Sigmoid colon (tissue), 7 donors: ENCODE data around the gene MAPK1IP1L. TPM values are rescaled to one million over a fixed set of nuclear protein-coding genes. Genes with fewer than 3 reads are reported as not detected.

Experiments used
- DNase-seq: peaks from one replicate; pipeline ENCODE4 v3.0.0-alpha.2; 2019
- H3K27ac ChIP-seq, 4 donors: fragments of 200-600 bp; sonication (generic); one replicate each; pipeline ENCODE4 v1.5.1; 2016 to 2019; ENCODE audit warnings: mild to moderate bottlenecking in 1 of 4
- H3K27me3 ChIP-seq, 3 donors: fragments of 200-600 bp; sonication (generic); one replicate each; pipeline ENCODE4 v1.5.1; 2019; ENCODE audit warnings: mild to moderate bottlenecking in 1 of 3
- H3K36me3 ChIP-seq, 4 donors: fragments of 200-600 bp; sonication (generic); one replicate each; pipeline ENCODE4 v1.5.1; 2016 to 2019
- H3K4me1 ChIP-seq, 4 donors: fragments of 200-600 bp; sonication (generic); one replicate each; pipeline ENCODE4 v1.5.1; 2017 to 2019
- H3K4me3 ChIP-seq, 4 donors: fragments of 200-600 bp; sonication (generic); one replicate each; pipeline ENCODE4 v1.5.1; 2017 to 2019; ENCODE audit warnings: mild to moderate bottlenecking in 2 of 4, moderate library complexity in 1 of 4
- H3K9me3 ChIP-seq, 4 donors: fragments of 200-600 bp in 3 of 4; sonication (generic) in 3 of 4; one replicate each; pipeline versions ENCODE4 v1.5.1 to v1.6.1; 2013 to 2019
- EP300 ChIP-seq, 4 donors: sonication (generic); formaldehyde crosslinking; IDR thresholded peaks; one replicate each; pipeline ENCODE4 v1.6.1; 2017; ENCODE audit warnings: antibody characterized with exemption in 4 of 4
- POLR2A ChIP-seq, 2 donors: fragments of 450-650 bp; IDR thresholded peaks; one replicate each; pipeline ENCODE4 v1.6.1; 2016; ENCODE audit warnings: antibody characterized with exemption in 2 of 2, mild to moderate bottlenecking in 2 of 2, moderate library complexity in 2 of 2
- POLR2AphosphoS5 ChIP-seq, 4 donors: sonication (generic); formaldehyde crosslinking; IDR thresholded peaks; one replicate each; pipeline ENCODE4 v1.6.1; 2017; ENCODE audit warnings: antibody characterized with exemption in 4 of 4
- WGBS, 2 donors: extraction: QIAGEN DNeasy Blood & Tissue Kit; methylation state at CpG; one replicate each; pipeline ENCODE4 v1.1.7; 2013; 5-methylcytosine and 5-hydroxymethylcytosine counted together
- intact Hi-C: fragments of 100-400 bp; cut with DNase I; formaldehyde crosslinking; loops from one replicate; pipeline ENCODE4 v1.15.1; 2023
- polyA plus RNA-seq, 3 donors: library from polyadenylated mRNA; stranded (reverse); fragments of 200-250 nt; gene quantifications; one replicate each; pipeline ENCODE4 v1.2.3, GENCODE V29; 2013
- total RNA-seq, 4 donors: library from RNA; depleted of rRNA; stranded (reverse); fragments of >200 nt; gene quantifications; one replicate each; pipeline ENCODE4 v1.1.0, GENCODE V29; 2016
- TF ChIP-seq, protein P1 (sequence below), 4 experiments: fragments of 450-650 bp in 3 of 4; fragments of 200-600 bp in 1 of 4; IDR thresholded peaks; one replicate each; pipeline ENCODE4 v1.5.1; 2016 to 2019; ENCODE audit warnings: antibody characterized with exemption in 4 of 4, mild to moderate bottlenecking in 3 of 4, moderate library complexity in 2 of 4
- donor health status: healthy with polysubstance abuse.
- donor health status: Bipolar disorder and iron deficiency.
- donor health status: healthy.

MAPK1IP1L gene
- total and polyA plus RNA-seq, 7 donors, result 25.2 to 67.1 (median 40.5) TPM

DNA sequence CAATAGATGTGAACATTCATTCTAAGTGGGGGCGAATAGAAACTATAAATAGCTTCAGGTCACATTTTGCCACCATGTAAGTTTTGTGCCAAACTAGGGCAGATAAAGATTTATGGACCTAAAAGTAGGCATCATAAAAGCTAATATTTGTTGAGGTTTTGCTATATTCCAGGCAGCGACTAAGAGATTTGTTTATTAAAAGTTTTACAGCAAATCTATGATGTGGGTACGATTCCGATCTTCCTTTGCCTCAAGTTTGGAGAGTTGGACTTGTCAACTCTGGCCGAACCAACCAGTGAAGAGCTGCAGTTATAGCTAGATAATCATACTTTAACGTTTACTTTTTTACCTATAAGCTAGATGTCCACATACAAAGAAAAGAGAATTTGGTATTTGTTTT is 1.6 kb downstream of the MAPK1IP1L start:
- H3K36me3 ChIP-seq, result peaks cover 0 to 9% (median 0%) of the 10 kb centered on the region in 4 donors
- no peaks in the 10 kb centered on the region for H3K9me3 ChIP-seq
- H3K27me3 ChIP-seq, result no peaks in the 10 kb centered on the region
- peaks cover 0 to 40% (median 22%) of the 10 kb centered on the region in 4 donors for H3K4me1 ChIP-seq
- TF ChIP-seq EP300 (IDR thresholded peaks at IDR 0.05) (no peak), POLR2A (IDR thresholded peaks at IDR 0.05) (no peak), POLR2AphosphoS5 (IDR thresholded peaks at IDR 0.05) (no peak)
- TF ChIP-seq, protein P1, sequence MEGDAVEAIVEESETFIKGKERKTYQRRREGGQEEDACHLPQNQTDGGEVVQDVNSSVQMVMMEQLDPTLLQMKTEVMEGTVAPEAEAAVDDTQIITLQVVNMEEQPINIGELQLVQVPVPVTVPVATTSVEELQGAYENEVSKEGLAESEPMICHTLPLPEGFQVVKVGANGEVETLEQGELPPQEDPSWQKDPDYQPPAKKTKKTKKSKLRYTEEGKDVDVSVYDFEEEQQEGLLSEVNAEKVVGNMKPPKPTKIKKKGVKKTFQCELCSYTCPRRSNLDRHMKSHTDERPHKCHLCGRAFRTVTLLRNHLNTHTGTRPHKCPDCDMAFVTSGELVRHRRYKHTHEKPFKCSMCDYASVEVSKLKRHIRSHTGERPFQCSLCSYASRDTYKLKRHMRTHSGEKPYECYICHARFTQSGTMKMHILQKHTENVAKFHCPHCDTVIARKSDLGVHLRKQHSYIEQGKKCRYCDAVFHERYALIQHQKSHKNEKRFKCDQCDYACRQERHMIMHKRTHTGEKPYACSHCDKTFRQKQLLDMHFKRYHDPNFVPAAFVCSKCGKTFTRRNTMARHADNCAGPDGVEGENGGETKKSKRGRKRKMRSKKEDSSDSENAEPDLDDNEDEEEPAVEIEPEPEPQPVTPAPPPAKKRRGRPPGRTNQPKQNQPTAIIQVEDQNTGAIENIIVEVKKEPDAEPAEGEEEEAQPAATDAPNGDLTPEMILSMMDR (IDR thresholded peaks at IDR 0.05), result no peak
- H3K4me3 ChIP-seq, result peak overlapping the region in 2 of 4 donors; percentile 93 to 94
- DNase-seq, result no peak
- intact Hi-C loops, result no loop called here
- peak overlapping the region; percentile 97 to 100 (median 99) for H3K27ac ChIP-seq
- WGBS, 2 donors, result 36 to 63% methylated on average over 6 of the region's 6 CpGs

DNA sequence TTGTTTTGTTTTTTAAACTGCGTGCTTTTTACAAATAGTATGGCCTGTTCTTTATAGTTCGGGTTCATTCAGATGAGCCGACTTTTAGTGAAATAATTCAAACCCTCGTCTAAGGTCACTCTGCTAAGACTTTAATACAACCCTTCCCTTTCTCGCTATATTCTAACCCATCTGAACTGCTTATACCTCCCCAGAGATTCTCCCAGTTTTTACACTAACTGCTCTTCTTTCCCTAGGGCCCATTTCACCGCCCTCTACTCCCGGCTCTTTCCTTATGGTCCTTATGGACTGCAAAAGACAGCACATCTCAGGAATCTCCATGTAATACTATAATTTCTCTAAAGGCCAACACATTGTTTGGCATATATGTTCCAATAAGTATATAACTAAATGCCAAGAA is 2.1 kb downstream of the MAPK1IP1L start:
- H3K27ac ChIP-seq, result peak overlapping the region in 3 of 4 donors; percentile 99 to 100 (median 99)

DNA sequence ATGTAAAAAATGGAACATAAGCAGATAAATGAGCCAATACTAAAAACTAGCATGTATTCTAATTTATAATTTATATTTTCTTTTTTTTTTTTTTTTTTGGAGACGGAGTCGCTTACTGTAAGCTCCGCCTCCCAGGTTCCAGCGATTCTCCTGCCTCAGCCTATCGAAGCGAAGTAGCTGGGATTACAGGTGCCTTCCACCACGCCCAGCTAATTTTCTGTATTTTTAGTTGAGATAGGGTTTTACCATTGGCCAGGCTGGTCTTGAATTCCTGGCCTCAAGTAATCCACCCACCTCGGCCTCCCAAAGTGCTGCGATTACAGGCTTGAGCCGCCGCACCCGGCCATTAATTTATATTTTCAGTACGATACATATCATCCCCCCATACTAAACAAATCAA is 2.7 kb downstream of the MAPK1IP1L start:
- intact Hi-C loops, result no loop called here
- WGBS, 2 donors, result 98 to 99% methylated on average over 13 of the region's 13 CpGs
- no peak for DNase-seq
- H3K27ac ChIP-seq, result no peak overlapping the region
- no peak for TF ChIP-seq POLR2AphosphoS5 (IDR thresholded peaks at IDR 0.05)
- TF ChIP-seq, protein P1 (IDR thresholded peaks at IDR 0.05), result no peak
- no peak for TF ChIP-seq EP300 (IDR thresholded peaks at IDR 0.05)
- no peak for TF ChIP-seq POLR2A (IDR thresholded peaks at IDR 0.05)
- H3K9me3 ChIP-seq, result no peaks in the 10 kb centered on the region
- no peaks in the 10 kb centered on the region for H3K27me3 ChIP-seq
- H3K4me1 ChIP-seq, result peaks cover 0 to 40% (median 22%) of the 10 kb centered on the region in 4 donors
- no peak overlapping the region for H3K4me3 ChIP-seq
- peaks cover 0 to 16% (median 0%) of the 10 kb centered on the region in 4 donors for H3K36me3 ChIP-seq

More for the DNA sequence above, 2.1 kb downstream of the MAPK1IP1L start:
- Histone ChIP-seq H3K36me3 (peaks cover 0 to 14% (median 0%) of the 10 kb centered on the region in 4 donors), H3K4me3 (peak overlapping the region in 1 of 4 donors; percentile 93), H3K4me1 (peaks cover 0 to 40% (median 22%) of the 10 kb centered on the region in 4 donors), H3K9me3 (no peaks in the 10 kb centered on the region), H3K27me3 (no peaks in the 10 kb centered on the region)
- 88 to 89% methylated on average over 7 of the region's 7 CpGs for WGBS, 2 donors
- intact Hi-C loops, result no loop called here
- TF ChIP-seq POLR2AphosphoS5 (IDR thresholded peaks at IDR 0.05) (no peak), EP300 (IDR thresholded peaks at IDR 0.05) (no peak), POLR2A (IDR thresholded peaks at IDR 0.05) (no peak)
- TF ChIP-seq, protein P1 (IDR thresholded peaks at IDR 0.05), result no peak
- no peak for DNase-seq

DNA sequence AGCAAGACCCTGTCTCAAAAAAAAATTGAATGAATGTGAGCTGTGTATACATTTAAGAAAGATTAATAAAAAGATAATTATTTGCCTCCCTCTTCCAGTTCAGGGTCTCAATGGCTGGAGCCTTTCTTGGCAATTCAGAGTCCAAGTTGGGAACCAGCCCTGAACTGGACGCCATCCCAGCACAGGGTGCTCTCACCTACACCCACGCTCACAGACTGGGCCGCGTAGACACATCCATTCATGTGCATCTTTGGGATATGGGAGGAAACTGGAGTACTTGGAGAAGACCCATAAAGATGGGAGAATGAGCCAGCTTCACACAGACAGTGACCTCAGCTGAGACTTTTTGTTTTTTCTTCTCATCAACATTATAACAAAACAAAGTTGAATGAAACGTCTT is 6.5 kb downstream of the MAPK1IP1L start:
- no peak overlapping the region for H3K4me3 ChIP-seq
- intact Hi-C loops, result no loop called here
- 93 to 98% methylated on average over 5 of the region's 5 CpGs for WGBS, 2 donors
- peaks cover 0 to 44% (median 27%) of the 10 kb centered on the region in 4 donors for H3K4me1 ChIP-seq
- H3K27ac ChIP-seq, result no peak overlapping the region
- no peaks in the 10 kb centered on the region for H3K9me3 ChIP-seq
- TF ChIP-seq EP300 (IDR thresholded peaks at IDR 0.05), result no peak
- H3K27me3 ChIP-seq, result no peaks in the 10 kb centered on the region
- DNase-seq, result no peak
- peaks cover 2 to 22% (median 3%) of the 10 kb centered on the region in 4 donors for H3K36me3 ChIP-seq

DNA sequence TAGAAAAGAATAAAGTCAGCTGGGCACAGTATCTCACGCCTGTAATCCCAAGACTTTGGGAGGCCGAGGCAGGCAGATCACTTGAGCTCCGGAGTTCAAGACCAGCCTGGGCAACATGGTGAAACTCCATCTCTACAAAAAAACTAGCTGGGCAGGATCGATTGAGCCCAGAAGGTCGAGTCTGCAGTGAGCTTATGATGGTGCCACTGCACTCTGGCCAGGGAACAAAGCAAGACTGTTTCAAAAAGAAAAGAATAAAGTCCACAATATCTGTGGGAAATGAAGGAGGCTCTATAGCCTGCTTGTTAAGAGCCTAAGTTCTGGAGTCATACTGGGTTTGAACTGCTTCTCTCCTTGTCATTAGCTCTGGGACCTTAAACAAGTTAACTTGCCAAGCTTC is 7.9 kb downstream of the MAPK1IP1L start:
- 87 to 95% methylated on average over 5 of the region's 5 CpGs for WGBS, 2 donors
- Histone ChIP-seq H3K36me3 (peaks cover 8 to 32% (median 10%) of the 10 kb centered on the region in 4 donors), H3K4me3 (no peak overlapping the region), H3K4me1 (peaks cover 0 to 37% (median 19%) of the 10 kb centered on the region in 4 donors), H3K27me3 (no peaks in the 10 kb centered on the region), H3K27ac (no peak overlapping the region), H3K9me3 (no peaks in the 10 kb centered on the region)
- no peak for DNase-seq
- TF ChIP-seq EP300 (IDR thresholded peaks at IDR 0.05), result no peak
- TF ChIP-seq, protein P1 (IDR thresholded peaks at IDR 0.05), result no peak
- no peak for TF ChIP-seq POLR2AphosphoS5 (IDR thresholded peaks at IDR 0.05)
- TF ChIP-seq POLR2A (IDR thresholded peaks at IDR 0.05), result no peak
- intact Hi-C loops, result no loop called here
